Measurements from ENCODE around the gene LRP4. TPM values are rescaled to one million over a fixed set of nuclear protein-coding genes. Genes with fewer than 3 reads are reported as not detected.
A peak's percentile ranks its signal among the peaks of the same experiment; 100 is the strongest.
"Not testable (repeated sequence)": the region's sequence is repeated elsewhere in the genome, so short reads cannot be mapped to it uniquely, and the experiment has no call there.

Gene LRP4
- 1.1 and 1.7 TPM in 2 replicates for total RNA-seq (2014; rRNA removed; shearing (Covaris generic))

- DNase-seq (ENCODE audit: low read depth) = peak; percentile 66
Measured at GRCh38 chr11:46918083-46918787, at the start of gene LRP4. Gene LRP4, minus strand, starts transcription at chr11:46918550. Its CDS starts 171 bp downstream, at chr11:46918379.

- no peak for DNase-seq (ENCODE audit: low read depth)
Measured at GRCh38 chr11:46967962-46968361, 49.6 kb upstream of the LRP4 start.

- DNase-seq (ENCODE audit: low read depth) = no peak
Measured at GRCh38 chr11:46966773-46967172, 48.4 kb upstream of the LRP4 start.

GRCh38 chr11:46963844-46964243 is 45.5 kb upstream of the LRP4 start:
- DNase-seq (ENCODE audit: low read depth) = no peak

- DNase-seq (ENCODE audit: low read depth) = not testable (repeated sequence)
Measured at GRCh38 chr11:46961886-46962285, 43.5 kb upstream of the LRP4 start.

- no peak for DNase-seq (ENCODE audit: low read depth)
Measured at GRCh38 chr11:46961041-46961440, 42.7 kb upstream of the LRP4 start.

- no peak for DNase-seq (ENCODE audit: low read depth)
Measured at GRCh38 chr11:46958777-46959176, 40.4 kb upstream of the LRP4 start.

GRCh38 chr11:46953093-46953492 is 34.7 kb upstream of the LRP4 start:
- DNase-seq (ENCODE audit: low read depth) = no peak

GRCh38 chr11:46952553-46952952 is 34.2 kb upstream of the LRP4 start:
- no peak for DNase-seq (ENCODE audit: low read depth)

GRCh38 chr11:46951864-46952263 is 33.5 kb upstream of the LRP4 start:
- peak; percentile 42 for DNase-seq (ENCODE audit: low read depth)

GRCh38 chr11:46949297-46949696 is 30.9 kb upstream of the LRP4 start:
- no peak for DNase-seq (ENCODE audit: low read depth)

GRCh38 chr11:46948378-46949131 is 30.2 kb upstream of the LRP4 start:
- DNase-seq (ENCODE audit: low read depth) = peak; percentile 64

GRCh38 chr11:46947399-46948077 is 29.2 kb upstream of the LRP4 start:
- DNase-seq (ENCODE audit: low read depth) = no peak

GRCh38 chr11:46944356-46945075 is 26.2 kb upstream of the LRP4 start:
- DNase-seq (ENCODE audit: low read depth) = no peak

- DNase-seq (ENCODE audit: low read depth) = no peak
Measured at GRCh38 chr11:46942172-46942571, 23.8 kb upstream of the LRP4 start.

GRCh38 chr11:46936138-46937110 is 18.1 kb upstream of the LRP4 start, which contains the start of gene CSTPP1:
Gene CSTPP1, plus strand, starts transcription at chr11:46936761. Its CDS starts 45 bp downstream, at chr11:46936806.
- peak; percentile 95 for DNase-seq (ENCODE audit: low read depth)

GRCh38 chr11:46930089-46930488 is 11.7 kb upstream of the LRP4 start:
- DNase-seq (ENCODE audit: low read depth) = peak; percentile 71

GRCh38 chr11:46928701-46929100 is 10.4 kb upstream of the LRP4 start:
- not testable (repeated sequence) for DNase-seq (ENCODE audit: low read depth)

- DNase-seq (ENCODE audit: low read depth) = not testable (repeated sequence)
Measured at GRCh38 chr11:46927928-46928327, 9.6 kb upstream of the LRP4 start.

GRCh38 chr11:46920755-46921154 is 2.4 kb upstream of the LRP4 start:
- peak; percentile 97 for DNase-seq (ENCODE audit: low read depth)

Data from Daoy (cell line).